Right ventricle myocardium inferior (tissue), 1 donor: ENCODE measurements around the gene WDR27. TPM values are rescaled to one million over a fixed set of nuclear protein-coding genes. Genes with fewer than 3 reads are reported as not detected.

Experiments
- ATAC-seq: fragments of 200-7000 bp; cut with Tn5 transposase; one replicate; pipeline ENCODE4 v1.9.1; 2020; ENCODE audit warnings: mild to moderate bottlenecking, moderate library complexity
- DNase-seq: peaks from one replicate; pipeline ENCODE4 v3.0.0; 2021; ENCODE audit errors: missing footprints
- intact Hi-C: fragments of 100-400 bp; cut with DNase I; formaldehyde crosslinking; loops from one replicate; pipeline ENCODE4 v1.11.0; 2022
- total RNA-seq: library from RNA; stranded (reverse); fragmentation: NEBNext Ultra II Directional; extraction: Animal tissue kit (Norgen Biotek cat#: 25700); gene quantifications from one replicate; pipeline ENCODE4 v1.2.1, GENCODE V29; 2021
- donor health status: DM: no; HTN: yes; CAD: no; lungs with severe emphysema.

Gene WDR27
- total RNA-seq, 1 donor from 2014 or later: 9.6 TPM

- intact Hi-C loops: no loop called here
- ATAC-seq: no peak
- DNase-seq: no peak
These were observed 143.5 kb downstream of the WDR27 start for GRCh38 chr6:169558378-169558773.

DNA sequence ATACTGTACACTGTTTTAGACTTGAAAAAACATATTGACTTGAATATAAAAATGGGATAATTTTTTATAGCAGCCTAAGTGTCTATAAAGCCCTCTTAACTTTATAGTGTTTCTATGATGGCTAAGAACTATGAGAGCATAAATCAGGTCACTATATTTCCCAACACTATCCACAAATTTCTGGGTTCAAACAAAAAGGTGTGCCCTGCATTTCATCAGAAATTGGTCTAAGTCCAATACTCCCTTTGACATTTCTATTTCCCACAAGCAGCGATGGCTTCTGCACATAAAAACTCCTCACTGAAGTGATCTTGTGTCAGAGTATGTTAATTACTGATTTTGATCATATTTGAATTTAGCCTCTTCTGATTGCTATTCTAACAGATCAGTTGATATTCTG lies 143.9 kb downstream of the WDR27 start:
- ATAC-seq (no peak), DNase-seq (no peak)
- intact Hi-C loops: no loop called here

DNA sequence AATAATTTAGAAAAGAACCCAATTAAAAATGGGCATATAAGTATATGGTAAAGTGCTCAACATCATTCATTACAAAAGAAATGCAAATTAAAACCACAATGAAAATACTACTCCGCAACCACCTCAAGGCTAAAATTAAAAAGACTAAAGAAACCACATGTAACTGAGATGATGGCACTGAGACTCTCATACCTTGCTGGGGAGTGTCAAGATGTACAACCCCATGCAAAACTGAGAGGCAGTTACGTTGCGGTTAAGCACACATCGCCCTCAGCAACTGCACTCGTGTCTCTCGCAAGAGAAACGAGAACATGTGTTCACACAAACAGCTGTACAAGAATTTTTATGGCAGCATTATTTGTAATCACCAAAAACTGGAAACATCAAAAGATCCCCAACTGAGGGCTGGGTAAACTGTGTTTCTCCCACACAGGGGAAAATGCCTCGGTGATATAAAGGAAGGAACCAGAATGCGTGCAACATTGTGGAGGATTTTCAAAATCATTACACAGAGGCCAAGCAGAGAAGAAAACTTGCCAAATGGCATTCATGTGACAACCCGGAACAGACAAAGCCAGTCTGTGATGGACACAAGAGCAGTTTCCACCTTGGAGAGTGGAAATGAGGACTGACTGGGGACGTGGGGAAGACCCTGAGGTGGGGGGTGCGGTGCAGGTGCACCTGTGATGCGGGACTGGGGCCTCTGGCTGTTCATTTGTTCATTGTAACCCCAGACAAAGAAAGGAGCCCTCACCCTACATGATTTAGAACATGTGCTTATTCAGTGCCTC lies 144.9 kb downstream of the WDR27 start:
- no peak for DNase-seq
- ATAC-seq: no peak
- intact Hi-C loops: no loop called here

DNA sequence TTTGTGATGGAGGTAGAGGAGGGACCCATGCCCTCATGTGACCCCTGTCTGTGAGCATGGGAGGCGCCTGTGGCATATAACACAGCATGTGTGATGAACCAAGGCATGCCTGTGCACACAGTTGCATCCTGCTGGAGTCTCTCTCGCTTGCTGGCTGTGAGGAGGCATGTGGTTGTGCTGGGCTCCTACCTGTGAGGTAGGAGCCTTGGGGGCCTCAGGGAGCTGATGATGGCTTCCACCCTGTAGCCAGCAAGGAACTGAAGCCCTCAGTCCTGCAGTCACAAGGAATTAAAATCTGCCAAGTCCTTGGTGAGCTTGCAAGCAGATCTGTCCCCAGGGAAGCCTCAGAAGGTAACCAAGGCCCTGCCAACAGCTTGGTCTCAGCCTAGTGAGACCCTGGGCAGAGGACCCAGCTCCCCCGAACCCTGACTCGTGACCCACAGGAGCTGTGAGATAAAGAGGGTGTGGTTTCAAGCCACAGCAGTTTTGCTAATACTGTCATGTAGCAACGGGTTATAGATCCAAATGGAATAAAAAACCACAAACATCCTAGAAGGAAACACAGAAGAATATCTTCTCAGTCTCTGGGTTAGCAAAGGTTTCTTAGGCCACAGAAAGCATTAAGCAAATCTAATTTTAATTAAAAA lies 145.7 kb downstream of the WDR27 start:
- ATAC-seq (no peak), DNase-seq (no peak)
- intact Hi-C loops: no loop called here

DNA sequence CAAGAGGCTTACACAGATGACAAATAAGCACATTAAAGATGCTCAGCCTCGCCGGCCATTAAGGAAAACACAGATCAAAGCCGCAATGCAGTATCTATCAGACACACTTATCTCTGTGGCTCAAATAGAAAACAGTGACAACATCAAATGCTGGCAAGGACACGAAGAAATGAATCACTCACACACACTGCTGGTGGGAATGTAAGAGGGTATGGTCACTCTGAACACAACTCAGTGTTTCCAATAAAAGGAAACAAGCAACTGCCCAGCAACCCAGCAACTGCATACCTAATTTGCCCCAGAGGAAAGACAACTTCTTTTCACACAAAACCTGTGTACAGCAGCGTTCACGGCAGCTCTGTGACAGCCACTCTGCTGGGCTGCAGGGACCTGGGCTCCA lies 155.8 kb downstream of the WDR27 start:
- DNase-seq (no peak), ATAC-seq (no peak)
- intact Hi-C loops: no loop called here

- no peak for ATAC-seq
- intact Hi-C loops: no loop called here
These were observed 158.1 kb downstream of the WDR27 start for GRCh38 chr6:169543704-169544103.

DNA sequence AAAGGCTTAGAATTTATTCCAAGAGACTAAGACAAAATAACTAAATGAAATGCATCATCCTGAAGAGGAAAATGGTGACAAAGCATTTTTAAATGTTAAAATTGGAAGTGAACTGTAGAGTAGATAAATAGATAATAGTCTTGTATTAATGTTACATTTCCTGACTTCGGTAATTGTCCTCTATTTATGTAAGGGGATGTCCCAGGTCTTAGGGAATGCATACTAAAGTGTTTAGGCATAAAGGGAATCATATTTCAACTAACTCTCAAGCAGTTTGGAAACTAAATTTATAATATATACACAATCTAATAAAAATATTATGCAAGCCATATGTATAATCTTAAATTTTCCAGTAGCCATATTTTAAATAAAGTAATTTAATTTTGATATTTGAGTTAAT lies 159.3 kb downstream of the WDR27 start:
- no peak for ATAC-seq
- DNase-seq: no peak
- intact Hi-C loops: no loop called here

More at GRCh38 chr6:169543704-169544103, 158.1 kb downstream of the WDR27 start:
- no peak for DNase-seq

DNA sequence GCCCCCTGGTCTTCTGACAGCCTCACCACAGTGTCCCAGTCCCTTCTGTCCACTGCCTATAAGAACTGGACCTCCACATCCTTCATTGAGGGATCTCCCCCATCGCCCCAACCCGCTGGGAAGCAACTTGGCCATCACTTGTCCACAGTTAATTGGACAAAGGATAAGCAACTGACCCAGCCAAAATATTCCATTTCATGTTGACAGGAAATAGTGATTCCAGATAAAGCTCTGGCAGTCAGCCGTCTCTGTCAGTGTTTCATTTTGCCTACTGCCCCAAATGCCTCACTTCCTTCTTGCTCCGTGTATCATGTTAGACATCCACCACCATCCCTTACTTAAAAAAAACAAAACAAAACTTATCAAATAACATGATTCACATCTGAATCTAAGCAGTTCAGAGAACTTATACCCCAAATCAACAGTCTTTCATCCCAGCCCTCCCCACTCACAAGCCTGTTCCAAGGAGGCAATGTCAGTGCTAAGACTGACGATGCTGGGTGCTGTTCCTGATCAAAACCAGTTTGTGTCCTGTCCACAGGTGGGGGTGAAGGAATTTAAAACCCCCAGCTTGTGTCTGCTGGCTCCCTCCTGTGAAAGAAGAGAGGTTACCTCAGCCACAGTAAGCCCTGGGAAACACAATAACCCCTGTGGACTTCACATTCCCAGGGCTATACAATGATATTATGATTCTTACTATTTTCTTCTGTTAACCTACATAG lies 162.5 kb downstream of the WDR27 start:
- DNase-seq: no peak
- intact Hi-C loops: no loop called here
- peak; percentile 79 for ATAC-seq

DNA sequence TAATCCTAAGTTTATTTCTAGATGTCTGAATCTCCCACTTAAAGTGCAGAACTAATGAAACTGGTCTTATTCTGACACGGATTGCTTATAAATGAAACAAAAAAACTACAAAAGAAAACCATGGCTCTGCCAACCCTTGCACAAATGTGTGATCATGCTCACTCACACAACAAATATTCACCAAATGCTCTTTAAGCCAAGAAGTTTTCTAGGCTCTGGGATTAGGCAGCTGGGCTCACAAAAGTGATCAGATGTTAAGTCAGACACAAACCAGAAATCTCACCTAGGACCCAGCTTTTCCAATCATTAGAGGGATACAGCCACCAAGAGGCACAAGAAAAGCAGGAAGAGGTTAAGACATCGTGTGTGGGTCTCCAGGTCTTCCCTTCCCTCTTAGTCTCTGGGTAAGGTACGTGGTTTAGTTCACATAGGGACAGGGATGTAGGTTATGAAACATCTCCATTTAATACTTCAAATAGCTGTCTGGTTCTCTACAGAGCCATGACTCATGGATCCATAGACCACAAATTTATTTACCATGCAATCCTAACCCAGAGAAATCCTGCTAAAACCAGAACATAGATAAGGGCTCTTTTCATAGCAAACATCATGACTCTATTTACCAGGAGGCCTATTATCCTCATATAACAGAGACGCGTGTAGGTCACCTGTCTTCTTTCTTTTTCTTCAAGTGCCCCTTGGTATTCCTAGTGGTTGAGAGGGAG lies 165.2 kb downstream of the WDR27 start:
- DNase-seq: no peak
- intact Hi-C loops: no loop called here

GRCh38 chr6:169534039-169534421 lies 167.8 kb downstream of the WDR27 start:
- ATAC-seq: no peak
- DNase-seq: no peak
- intact Hi-C loops: no loop called here

More for the DNA sequence above, 165.2 kb downstream of the WDR27 start:
- no peak for ATAC-seq

GRCh38 chr6:169533301-169534038 lies 168.4 kb downstream of the WDR27 start:
- intact Hi-C loops: no loop called here
- DNase-seq (no peak), ATAC-seq (no peak)

GRCh38 chr6:169530752-169531123 lies 171.1 kb downstream of the WDR27 start:
- no peak for ATAC-seq
- no peak for DNase-seq
- intact Hi-C loops: no loop called here

GRCh38 chr6:169529931-169530751 lies 171.7 kb downstream of the WDR27 start:
- DNase-seq (no peak), ATAC-seq (peak; percentile 77)
- intact Hi-C loops: no loop called here

DNA sequence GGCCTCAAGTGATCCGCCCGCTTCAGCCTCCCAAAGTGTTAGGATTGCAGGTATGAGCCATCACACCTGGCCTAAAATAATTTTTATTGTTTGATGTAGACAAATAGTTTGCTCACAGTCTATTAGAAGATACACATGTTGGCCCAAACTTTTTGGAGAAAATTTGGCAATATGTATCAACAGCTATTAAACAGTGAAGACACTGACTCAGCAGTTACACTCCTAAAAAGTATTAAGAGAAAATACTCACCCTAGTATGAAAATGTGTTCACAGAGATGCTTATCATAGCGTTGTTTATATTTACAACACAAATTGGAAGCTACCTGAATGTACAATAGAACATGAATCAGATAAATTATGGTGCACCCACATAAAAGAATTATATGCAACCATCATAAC lies 173.1 kb downstream of the WDR27 start:
- DNase-seq: no peak
- intact Hi-C loops: no loop called here
- ATAC-seq: no peak

DNA sequence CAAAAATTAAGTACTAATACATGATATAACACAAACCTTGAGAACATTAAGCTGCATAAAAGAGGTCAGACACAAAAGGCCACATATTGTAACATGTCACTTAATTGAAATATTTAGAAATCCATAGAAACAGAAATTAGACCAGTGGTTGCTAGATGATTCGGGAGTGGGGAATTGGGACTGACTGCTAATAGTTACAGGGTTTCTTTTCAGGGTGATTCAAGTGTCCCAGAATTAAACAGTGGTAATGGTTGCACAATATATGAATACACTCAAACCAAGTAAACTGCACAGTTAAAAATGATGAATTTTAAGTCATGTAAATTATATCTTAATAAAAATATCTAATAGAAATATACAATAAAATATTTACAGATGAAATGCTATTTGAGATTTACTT lies 174.5 kb downstream of the WDR27 start:
- DNase-seq (no peak), ATAC-seq (no peak)
- intact Hi-C loops: no loop called here

DNA sequence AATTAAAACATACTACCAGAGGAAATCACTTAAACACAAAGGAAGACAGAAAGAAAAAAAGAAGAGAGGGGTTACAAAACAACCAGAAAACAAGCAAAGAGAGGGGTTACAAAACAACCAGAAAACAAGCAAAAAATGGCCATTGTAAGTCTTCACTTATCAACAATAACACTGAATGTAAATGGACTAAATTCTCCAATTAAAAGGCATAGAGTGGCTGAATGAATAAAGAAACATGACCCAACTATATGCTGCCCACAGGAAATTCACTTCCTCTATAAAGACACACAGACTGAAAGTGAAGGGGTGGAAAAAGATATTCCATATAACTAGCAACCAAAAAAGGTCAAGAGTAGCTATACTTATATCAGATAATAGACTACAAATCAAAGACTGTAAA lies 180.0 kb downstream of the WDR27 start:
- ATAC-seq: no peak
- intact Hi-C loops: loop anchor here (5.0 kb wide), 2 partner anchors 565 to 625 kb away; no protein-coding TSS in a partner anchor
- no peak for DNase-seq

GRCh38 chr6:169520104-169520503 lies 181.7 kb downstream of the WDR27 start:
- DNase-seq (no peak), ATAC-seq (no peak)
- intact Hi-C loops: loop anchor here (5.0 kb wide), 2 partner anchors 563 to 623 kb away; no protein-coding TSS in a partner anchor

GRCh38 chr6:169518451-169518850 lies 183.4 kb downstream of the WDR27 start:
- intact Hi-C loops: no loop called here
- DNase-seq (no peak), ATAC-seq (no peak)
